Adrenal gland (tissue), 12 donors: ENCODE data around the gene HINT3. TPM values are rescaled to one million over a fixed set of nuclear protein-coding genes. Genes with fewer than 3 reads are reported as not detected.

Experiments
- DNase-seq, 7 donors: peaks; one replicate each; pipeline ENCODE4 v3.0.0-alpha.2; 2019 to 2020
- H3K27ac ChIP-seq, 5 donors: fragments of 200-600 bp; sonication (generic) in 4 of 5; 1 replicate in 3 of 5; 2 replicates in 2 of 5; pipeline versions ENCODE4 v1.5.1 to v1.8.0; 2016 to 2020; ENCODE audit warnings: mild to moderate bottlenecking in 1 of 5
- H3K27me3 ChIP-seq: fragments of 200-600 bp; 2 replicates; pipeline ENCODE4 v1.8.0; 2021
- H3K36me3 ChIP-seq, 2 donors: fragments of 200-600 bp; replicated peaks in 1 of 2; 1 replicate in 1 of 2; 2 replicates in 1 of 2; pipeline versions ENCODE4 v1.5.1 to v1.8.0; 2018 to 2022
- H3K4me1 ChIP-seq, 2 donors: fragments of 200-600 bp; replicated peaks in 1 of 2; 1 replicate in 1 of 2; 2 replicates in 1 of 2; pipeline versions ENCODE4 v1.5.1 to v1.8.0; 2018 to 2021
- H3K4me3 ChIP-seq, 4 donors: fragments of 200-600 bp; sonication (generic) in 3 of 4; one replicate each; pipeline ENCODE4 v1.5.1; 2016 to 2018
- H3K9me3 ChIP-seq, 3 donors: fragments of 200-600 bp; sonication (generic) in 1 of 3; replicated peaks in 1 of 3; 1 replicate in 2 of 3; 2 replicates in 1 of 3; pipeline versions ENCODE4 v1.5.1 to v1.8.0; 2016 to 2021
- CTCF ChIP-seq, 6 experiments: fragments of 450-650 bp in 4 of 6; fragments of 200-600 bp in 2 of 6; sonication (generic) in 1 of 6; IDR thresholded peaks; 1 replicate in 5 of 6; 2 replicates in 1 of 6; pipeline versions ENCODE4 v1.5.1 to v1.8.0; 2016 to 2021; ENCODE audit warnings: antibody characterized with exemption in 6 of 6, mild to moderate bottlenecking in 2 of 6, moderate library complexity in 1 of 6
- POLR2A ChIP-seq, 2 donors: fragments of 450-650 bp; IDR thresholded peaks; one replicate each; pipeline ENCODE4 v1.6.1; 2017; ENCODE audit warnings: antibody characterized with exemption in 2 of 2, mild to moderate bottlenecking in 2 of 2, moderate library complexity in 1 of 2
- WGBS, 4 donors: extraction: QIAGEN DNeasy Blood & Tissue Kit in 2 of 4; methylation state at CpG; one replicate each; pipeline versions ENCODE4 v1.1.5 to v1.1.7; 2013 to 2017; 5-methylcytosine and 5-hydroxymethylcytosine counted together
- intact Hi-C, 2 donors: fragments of 100-400 bp; cut with DNase I; formaldehyde crosslinking; loops; one replicate each; pipeline versions ENCODE4 v1.14.1 to v1.15.0; 2022 to 2023
- polyA plus RNA-seq, 3 donors: library from polyadenylated mRNA; stranded (reverse); fragments of 200-250 nt in 2 of 3; fragments of 350-450 nt in 1 of 3; fragmentation: Illumina TruSeq in 1 of 3; extraction: RNeasy Lipid Tissue Mini Kit (QIAGEN cat#74804) in 1 of 3; gene quantifications; one replicate each; pipeline ENCODE4 v1.2.3, GENCODE V29; 2013 to 2014
- total RNA-seq, 9 donors: library from RNA; depleted of rRNA in 4 of 9; stranded (reverse); fragments of >200 nt in 4 of 9; fragments of 120-200 nt in 1 of 9; fragmentation: NEBNext Ultra II Directional in 1 of 9; extraction: Animal tissue kit (Norgen Biotek cat#: 25700) in 1 of 9; gene quantifications; one replicate each; pipeline versions ENCODE4 v1.1.0 to v1.2.4, GENCODE V29; 2013 to 2023
- donor health status: healthy with polysubstance abuse.
- donor health status: Bipolar disorder and iron deficiency.
- donor health status: DM: yes; HTN: yes; CAD: no.
- donor health status: DM: no; HTN: no; CAD: no.
- donor health status: DM: no; HTN: no; CAD: no.
- donor health status: DM: yes; HTN: yes; CAD: no.

The HINT3 gene
- total and polyA plus RNA-seq, 12 donors: 4.7 to 40.6 (median 30.4) TPM

- H3K27me3 ChIP-seq: no peaks in the 10 kb centered on the region
- peak; percentile 62 to 90 (median 80) for DNase-seq
- H3K9me3 ChIP-seq: no peaks in the 10 kb centered on the region
- H3K4me1 ChIP-seq: peaks cover 29 to 66% of the 10 kb centered on the region in 2 donors
- H3K36me3 ChIP-seq: no peaks in the 10 kb centered on the region
- H3K4me3 ChIP-seq: no peak overlapping the region
- peak overlapping the region; percentile 49 to 85 (median 81) for H3K27ac ChIP-seq
- intact Hi-C loops: no loop called here
- WGBS, 4 donors: 3 to 8% (median 7%) methylated on average over 5 of the region's 5 CpGs
- TF ChIP-seq CTCF (IDR thresholded peaks at IDR 0.05) (no peak), POLR2A (IDR thresholded peaks at IDR 0.05) (no peak)
These were observed 12.1 kb upstream of the HINT3 start for GRCh38 chr6:125944434-125944816.

GRCh38 chr6:125944896-125945295 is 11.7 kb upstream of the HINT3 start:
- Histone ChIP-seq H3K9me3 (no peaks in the 10 kb centered on the region), H3K36me3 (no peaks in the 10 kb centered on the region), H3K4me3 (no peak overlapping the region), H3K27me3 (no peaks in the 10 kb centered on the region), H3K27ac (peak overlapping the region; percentile 49 to 85 (median 81)), H3K4me1 (peaks cover 29 to 66% of the 10 kb centered on the region in 2 donors)
- intact Hi-C loops: no loop called here
- DNase-seq: no peak
- TF ChIP-seq CTCF (IDR thresholded peaks at IDR 0.05) (no peak), POLR2A (IDR thresholded peaks at IDR 0.05) (no peak)
- 51 to 62% (median 57%) methylated on average over 1 of the region's 1 CpG for WGBS, 4 donors

- peak in 1 of 2 donors; percentile 15 for TF ChIP-seq POLR2A (IDR thresholded peaks at IDR 0.05)
- TF ChIP-seq CTCF (IDR thresholded peaks at IDR 0.05): no peak
- WGBS, 4 donors: 32 to 49% (median 36%) methylated on average over 1 of the region's 1 CpG
These were observed 11.0 kb upstream of the HINT3 start for GRCh38 chr6:125945378-125946141.

GRCh38 chr6:125947615-125948014 is 9.0 kb upstream of the HINT3 start:
- H3K27me3 ChIP-seq: no peaks in the 10 kb centered on the region
- no peaks in the 10 kb centered on the region for H3K36me3 ChIP-seq
- peak in 6 of 7 donors; percentile 34 to 70 (median 56) for DNase-seq
- H3K9me3 ChIP-seq: no peaks in the 10 kb centered on the region
- WGBS, 4 donors: 77 to 82% (median 78%) methylated on average over 2 of the region's 2 CpGs
- H3K27ac ChIP-seq: peak overlapping the region in 2 of 5 donors; percentile 4 to 83
- intact Hi-C loops: no loop called here
- H3K4me3 ChIP-seq: no peak overlapping the region
- H3K4me1 ChIP-seq: peaks cover 29 to 63% of the 10 kb centered on the region in 2 donors
- TF ChIP-seq POLR2A (IDR thresholded peaks at IDR 0.05): no peak
- no peak for TF ChIP-seq CTCF (IDR thresholded peaks at IDR 0.05)

More at GRCh38 chr6:125945378-125946141, 11.0 kb upstream of the HINT3 start:
- Histone ChIP-seq H3K4me1 (peaks cover 29 to 66% of the 10 kb centered on the region in 2 donors), H3K27ac (peak overlapping the region; percentile 49 to 85 (median 81)), H3K36me3 (no peaks in the 10 kb centered on the region), H3K9me3 (no peaks in the 10 kb centered on the region), H3K27me3 (no peaks in the 10 kb centered on the region), H3K4me3 (no peak overlapping the region)
- intact Hi-C loops: no loop called here
- peak in 5 of 7 donors; percentile 51 to 69 (median 56) for DNase-seq
